Hematopoietic multipotent progenitor cell treated with erythropoietin and hydrocortisone succinate and interleukin-3 and kit ligand, for 6 days (in vitro differentiated cells): ENCODE measurements around the gene CLEC17A.
"Not testable (repeated sequence)": the region's sequence is repeated elsewhere in the genome, so short reads cannot be mapped to it uniquely, and the experiment has no call there.

Source experiments
- DNase-seq: peaks from one replicate; pipeline ENCODE4 v3.0.0-alpha.2; 2015

CLEC17A gene

DNA sequence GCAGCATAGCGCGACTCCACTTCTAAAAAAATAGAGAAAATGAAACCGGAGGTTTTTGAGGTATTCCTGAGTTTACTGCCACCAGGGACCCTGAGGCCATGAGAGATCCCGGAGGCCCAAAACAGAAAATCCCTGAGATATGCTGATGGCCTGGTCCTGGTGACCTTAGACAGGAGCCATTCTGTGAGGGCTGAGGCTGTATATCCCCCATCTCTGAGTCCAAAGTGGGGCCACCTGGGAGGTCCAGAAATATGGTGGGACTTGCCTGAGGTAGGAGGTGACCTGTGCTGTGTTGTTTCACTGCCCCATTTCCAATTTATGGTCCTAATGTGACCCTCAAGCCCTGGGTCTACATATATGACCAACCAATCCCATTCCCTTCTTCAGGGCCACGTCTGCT is 1.5 kb downstream of the CLEC17A start:
- DNase-seq: not testable (repeated sequence)

DNA sequence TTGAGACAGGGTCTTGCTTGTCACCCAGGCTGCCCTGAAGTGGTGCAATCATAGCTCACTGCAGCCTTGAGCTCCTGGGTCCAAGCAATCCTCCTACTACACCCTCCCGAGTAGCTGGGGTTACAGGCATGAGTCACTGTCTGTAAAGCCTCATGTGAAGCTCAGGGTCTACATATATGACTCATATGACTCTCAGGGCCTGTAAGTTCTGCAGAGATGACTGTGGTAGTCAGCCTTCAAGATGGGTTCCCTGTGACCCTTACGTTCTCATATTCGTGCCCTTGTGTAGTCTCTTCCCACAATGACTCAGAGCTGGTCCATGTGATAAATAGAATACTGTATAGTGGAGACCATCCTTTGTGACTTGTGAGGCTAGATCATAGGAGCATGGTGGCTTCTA is 2.3 kb downstream of the CLEC17A start:
- DNase-seq: not testable (repeated sequence)

DNA sequence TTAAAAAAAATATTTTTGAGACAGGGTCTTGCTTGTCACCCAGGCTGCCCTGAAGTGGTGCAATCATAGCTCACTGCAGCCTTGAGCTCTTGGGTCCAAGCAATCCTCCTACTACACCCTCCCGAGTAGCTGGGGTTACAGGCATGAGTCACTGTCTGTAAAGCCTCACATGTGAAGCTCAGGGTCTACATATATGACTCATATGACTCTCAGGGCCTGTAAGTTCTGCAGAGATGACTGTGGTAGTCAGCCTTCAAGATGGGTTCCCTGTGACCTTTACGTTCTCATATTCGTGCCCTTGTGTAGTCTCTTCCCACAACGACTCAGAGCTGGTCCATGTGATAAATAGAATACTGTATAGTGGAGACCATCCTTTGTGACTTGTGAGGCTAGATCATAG is 6.5 kb downstream of the CLEC17A start:
- DNase-seq: not testable (repeated sequence)

DNA sequence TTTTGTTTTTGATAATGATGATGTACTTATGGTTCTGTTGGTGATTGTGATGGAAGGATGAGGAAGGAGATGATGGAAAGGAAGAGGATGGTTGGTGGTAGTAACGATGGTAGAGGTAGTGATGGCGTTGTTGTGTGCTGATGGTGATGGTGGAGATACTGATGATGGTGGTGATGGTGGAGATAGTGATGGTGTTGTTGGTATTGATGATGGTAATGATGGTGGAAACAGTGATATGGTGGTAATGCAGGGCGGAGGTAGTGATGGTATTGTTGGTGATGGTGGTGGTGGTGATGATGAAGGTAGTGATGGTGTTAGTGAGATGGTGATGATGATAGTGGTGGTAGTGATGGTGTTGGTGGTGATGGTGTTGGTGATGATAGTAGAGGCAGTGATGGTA is 12.7 kb downstream of the CLEC17A start:
- no peak for DNase-seq

DNA sequence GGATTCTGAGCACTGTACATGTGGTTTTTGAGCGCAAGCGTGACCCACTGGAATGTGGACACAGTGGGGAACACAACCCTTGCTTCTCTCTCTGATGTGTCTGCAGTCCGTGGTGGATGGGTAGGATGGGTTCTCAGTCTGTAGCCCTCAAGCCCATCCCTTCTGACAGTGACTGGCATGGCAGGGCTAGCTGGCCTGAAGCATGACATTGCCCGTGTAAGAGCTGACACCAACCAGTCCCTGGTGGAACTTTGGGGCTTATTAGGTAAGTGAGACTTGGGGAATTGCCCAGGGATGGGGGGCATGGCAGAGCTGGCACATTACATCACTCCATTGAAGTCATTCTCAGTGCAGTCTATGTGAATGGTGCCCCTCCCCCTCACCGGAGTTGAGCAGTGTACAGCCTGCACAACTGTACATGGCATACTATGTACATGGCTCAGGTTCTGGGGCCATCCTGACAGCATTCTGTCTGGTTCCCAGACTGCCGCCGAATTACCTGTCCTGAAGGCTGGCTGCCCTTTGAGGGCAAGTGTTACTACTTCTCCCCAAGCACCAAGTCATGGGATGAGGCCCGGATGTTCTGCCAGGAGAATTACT is 16.8 kb downstream of the CLEC17A start:
- no peak for DNase-seq

DNA sequence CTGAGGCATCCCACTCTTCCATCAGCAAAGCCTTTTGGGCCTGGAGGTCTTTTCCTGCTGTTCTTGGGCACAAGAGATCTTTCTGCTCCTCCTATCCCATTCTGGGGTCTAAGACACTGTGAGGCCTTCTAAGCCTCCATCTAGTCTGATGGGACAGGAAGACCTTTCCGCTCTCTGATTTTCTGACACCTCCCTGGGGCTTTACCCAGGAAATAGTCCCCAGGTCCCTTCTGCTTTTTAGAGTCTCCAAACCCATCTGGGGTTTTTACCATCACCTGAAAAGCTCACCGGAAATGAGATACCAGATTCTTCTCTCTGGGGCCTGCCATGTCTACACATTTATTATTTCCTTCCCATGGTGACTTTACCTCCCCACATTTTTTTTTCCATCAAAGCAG is 21.1 kb downstream of the CLEC17A start:
- no peak for DNase-seq

DNA sequence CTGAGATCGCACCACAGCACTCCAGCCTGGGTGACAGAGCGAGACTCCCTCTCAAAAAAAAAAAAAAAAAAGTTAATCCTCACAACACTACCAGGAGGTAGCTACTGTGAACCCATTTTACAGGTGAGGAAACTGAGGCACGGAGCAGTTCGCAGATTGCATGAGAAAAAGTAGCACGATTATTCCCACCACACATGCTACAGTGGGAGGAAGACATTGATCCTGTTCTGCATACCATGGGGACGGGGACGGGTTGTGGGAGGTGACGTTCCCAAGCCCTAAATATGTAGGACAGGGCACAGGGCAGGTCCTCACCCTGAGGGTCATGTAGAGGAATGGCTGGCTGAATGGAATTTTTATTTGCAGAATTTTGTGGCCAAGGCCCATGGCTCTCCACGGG is 23.7 kb downstream of the CLEC17A start:
- no peak for DNase-seq

DNA sequence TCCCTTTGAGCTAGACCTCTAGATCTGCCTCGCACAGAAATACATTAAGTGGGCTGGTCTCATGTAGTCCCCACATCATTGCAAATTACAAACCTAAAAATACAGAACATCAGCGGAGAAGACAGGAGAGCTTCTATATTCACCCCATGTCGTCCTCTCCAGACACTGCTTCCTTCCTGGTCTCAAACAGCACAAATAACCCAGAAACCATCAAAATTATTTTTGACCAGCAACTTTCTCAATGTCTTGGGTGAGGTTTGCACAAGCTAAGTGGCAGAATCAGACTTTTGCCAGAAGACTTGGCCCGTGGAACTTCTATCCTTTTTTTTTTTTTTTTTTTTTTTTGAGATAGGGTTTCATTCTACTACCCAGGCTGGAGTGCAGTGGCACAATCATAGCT is 28.2 kb downstream of the CLEC17A start:
- no peak for DNase-seq

DNA sequence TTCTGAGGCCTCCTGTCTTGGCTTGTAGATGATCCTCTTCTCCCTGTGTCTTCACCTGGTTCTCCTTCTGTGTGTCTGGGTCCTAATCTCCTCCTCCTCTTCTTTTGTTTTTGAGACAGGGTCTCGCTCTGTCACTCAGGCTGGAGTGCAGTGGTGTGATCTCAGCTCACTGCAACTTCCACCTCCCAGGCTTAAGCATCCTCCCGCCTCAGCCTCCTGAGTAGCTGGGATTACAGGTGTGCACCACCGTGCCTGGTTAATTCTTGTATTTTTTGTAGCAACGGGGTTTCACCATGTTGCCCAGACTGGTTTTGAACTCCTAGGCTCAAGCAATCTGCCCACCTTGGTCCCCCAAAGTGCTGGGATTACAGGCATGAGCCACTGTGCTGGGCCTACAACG is 29.4 kb downstream of the CLEC17A start:
- DNase-seq: not testable (repeated sequence)

DNA sequence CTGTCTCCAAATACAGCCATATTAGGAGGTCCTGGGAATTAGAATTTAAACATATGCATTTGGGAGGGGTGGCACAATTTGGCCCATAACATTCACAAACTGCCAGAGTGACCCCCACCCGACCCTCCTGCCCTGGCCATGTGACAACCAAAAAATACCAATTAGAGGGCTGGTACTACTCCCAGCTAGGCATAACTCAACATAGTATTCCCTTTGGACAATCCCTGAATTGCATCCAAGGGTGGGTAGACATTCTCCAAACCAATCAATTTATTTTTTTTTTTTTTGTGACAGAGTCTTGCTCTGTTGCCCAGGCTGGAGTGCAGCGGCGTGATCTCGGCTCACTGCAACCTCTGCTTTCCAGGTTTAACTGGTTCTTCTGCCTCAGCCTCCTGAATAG is 29.8 kb downstream of the CLEC17A start:
- no peak for DNase-seq

DNA sequence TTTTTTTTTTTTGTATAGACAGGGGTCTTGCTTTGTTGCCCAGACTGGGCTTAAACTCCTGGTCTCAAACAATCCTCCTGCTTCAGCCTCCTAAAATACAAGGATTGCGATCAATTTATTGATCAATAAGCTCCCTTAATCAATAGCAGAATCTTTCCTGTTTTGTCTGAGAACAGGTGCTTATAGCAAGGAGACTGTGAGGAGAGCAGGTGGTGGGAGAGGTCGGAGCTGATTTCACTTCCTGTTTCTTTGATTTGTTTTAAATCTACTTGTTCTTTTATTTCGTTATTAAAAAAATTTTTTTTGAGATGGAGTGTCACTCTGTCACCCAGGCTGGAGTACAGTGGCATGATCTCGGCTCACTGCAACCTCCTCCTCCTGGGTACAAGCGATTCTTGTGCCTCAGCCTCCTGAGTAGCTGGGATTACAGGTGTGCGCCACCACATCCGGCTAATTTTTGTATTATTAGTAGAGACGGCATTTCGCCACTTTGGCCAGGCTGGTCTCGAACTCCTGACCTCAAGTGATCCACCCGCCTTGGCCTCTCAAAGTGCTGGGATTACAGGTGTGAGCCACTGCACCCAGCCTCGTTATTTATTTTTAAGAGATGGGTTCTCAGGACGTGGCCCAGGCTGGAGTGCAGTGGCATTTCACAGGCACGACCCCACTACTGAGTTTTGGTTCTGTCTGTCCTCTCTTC is 30.7 kb downstream of the CLEC17A start:
- DNase-seq: not testable (repeated sequence)

DNA sequence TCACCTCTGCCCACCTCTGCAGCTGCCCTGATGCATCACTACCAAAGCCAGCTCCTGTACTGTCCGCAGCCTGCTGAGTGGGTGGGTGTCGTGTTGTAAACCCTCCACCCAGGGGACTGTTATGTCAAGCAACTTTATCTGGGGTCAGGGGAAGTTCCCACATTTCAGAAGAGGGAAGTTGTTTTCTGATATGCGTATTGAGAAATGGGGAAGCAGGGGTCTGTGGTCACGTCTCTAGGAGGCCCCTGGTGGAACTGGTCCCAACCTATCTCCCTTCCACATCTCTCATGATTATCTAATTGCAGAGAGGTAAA is 31.2 kb downstream of the CLEC17A start:
- DNase-seq: peak; percentile 78

DNA sequence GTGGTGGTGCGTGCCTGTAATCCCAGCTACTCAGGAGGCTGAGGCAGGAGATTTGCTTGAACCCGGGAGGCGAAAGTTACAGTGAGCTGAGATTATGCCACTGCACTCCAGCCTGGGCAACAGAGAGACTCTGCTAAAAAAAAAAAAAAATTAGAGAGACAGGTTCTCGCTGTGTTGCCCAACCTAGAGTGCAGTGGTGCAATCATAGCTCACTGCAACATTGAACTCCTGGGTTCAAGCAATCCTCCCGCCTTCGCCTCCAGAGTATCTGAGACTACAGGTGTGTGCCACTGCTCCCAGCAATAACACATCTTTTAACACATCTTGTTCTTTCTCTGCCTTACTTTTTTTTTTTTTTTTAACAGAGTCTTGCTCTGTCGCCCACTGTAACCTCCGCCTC is 32.7 kb downstream of the CLEC17A start:
- no peak for DNase-seq

DNA sequence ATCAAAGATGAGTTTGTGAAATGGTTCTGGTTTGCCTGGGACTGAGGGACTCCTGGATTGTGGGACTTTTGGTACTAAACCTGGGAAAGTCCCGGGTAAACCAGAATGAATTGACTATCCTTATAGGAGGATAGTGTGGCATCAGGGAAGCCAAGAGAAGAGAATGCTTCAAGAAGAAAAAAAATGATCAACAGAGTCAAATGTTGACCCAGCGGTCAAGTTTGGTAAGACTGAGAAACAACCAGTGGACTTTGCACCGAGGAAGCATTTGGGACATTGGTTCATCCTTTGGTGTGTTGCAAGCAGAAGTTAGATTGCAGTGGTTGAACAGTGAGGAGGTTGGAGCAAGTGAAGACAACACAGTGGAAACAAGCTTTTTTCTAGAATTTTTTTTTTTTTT is 33.5 kb downstream of the CLEC17A start:
- no peak for DNase-seq

DNA sequence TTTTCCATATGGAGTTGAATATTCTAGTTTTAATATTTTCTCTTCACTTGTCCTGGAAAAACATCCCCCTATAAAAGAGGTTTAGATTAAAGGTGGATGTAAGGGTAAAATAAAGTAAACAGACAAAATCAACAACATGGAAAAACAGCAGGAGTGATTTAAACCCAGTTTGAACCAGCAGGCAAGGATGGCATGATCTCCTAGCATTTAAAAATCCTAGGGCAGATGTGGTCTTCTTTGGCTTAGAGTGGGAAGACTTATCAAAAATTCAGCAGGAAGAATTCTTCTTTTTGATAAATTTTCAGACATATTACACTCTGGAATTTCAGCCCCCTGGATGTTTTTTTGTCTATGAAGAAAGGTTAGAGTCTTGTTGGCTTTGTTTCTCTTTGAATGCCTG is 36.5 kb downstream of the CLEC17A start:
- no peak for DNase-seq

DNA sequence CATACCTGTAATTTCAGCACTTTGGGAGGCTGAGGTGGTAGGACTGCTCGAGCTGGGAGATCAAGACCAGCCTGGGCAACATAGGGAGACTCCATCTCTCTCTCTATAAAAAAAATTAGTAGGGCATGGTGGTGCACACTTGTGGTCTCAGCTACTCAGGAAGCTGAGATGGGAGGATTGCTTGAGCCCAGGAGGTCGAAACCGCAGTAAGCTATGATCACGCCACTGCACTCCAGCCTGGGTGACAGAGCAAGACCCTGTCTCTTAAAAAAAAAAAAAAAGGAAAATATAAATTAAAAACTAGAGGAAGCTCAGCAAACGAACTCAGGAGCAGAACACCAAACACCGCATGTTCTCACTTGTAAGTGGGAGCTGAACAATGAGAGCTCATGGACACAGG is 41.6 kb downstream of the CLEC17A start:
- not testable (repeated sequence) for DNase-seq

DNA sequence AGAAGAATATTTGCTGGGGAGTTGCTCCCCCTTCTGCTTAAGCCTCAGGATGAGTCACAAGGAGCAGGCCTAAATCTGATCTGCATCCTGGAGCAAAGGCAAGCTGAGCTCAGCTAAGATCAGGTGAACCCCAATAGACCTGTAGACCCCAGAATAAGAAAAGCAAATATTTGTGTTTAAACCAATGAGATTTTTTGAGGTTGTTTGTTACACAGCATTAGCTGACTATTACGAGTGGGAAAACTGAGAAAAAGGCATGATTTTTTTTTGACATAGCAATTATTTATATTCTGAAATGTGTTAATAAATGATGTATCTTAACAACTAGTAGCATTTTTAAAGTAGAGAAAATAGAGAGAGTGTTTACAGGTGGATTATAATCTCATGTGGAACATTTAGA is 46.7 kb downstream of the CLEC17A start:
- no peak for DNase-seq

DNA sequence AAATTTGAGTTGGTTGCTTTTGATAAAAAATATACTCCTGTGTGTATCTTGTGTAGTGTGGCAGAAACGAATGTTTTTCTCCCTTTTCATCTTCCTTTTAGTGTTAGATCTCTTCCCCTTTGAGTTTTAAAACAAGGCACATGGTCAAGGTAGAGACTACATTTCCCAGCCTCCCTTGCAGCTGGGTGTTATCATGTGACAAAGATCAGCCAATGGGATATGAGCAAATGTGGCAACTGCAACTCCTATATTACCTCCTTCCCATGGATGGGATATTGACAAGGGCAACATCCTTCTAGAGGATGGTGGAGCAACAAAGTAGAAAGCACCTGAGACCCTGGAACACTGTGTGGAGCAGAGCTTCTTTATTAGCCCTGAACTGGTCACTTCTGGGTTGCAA is 49.4 kb downstream of the CLEC17A start:
- peak; percentile 64 for DNase-seq

DNA sequence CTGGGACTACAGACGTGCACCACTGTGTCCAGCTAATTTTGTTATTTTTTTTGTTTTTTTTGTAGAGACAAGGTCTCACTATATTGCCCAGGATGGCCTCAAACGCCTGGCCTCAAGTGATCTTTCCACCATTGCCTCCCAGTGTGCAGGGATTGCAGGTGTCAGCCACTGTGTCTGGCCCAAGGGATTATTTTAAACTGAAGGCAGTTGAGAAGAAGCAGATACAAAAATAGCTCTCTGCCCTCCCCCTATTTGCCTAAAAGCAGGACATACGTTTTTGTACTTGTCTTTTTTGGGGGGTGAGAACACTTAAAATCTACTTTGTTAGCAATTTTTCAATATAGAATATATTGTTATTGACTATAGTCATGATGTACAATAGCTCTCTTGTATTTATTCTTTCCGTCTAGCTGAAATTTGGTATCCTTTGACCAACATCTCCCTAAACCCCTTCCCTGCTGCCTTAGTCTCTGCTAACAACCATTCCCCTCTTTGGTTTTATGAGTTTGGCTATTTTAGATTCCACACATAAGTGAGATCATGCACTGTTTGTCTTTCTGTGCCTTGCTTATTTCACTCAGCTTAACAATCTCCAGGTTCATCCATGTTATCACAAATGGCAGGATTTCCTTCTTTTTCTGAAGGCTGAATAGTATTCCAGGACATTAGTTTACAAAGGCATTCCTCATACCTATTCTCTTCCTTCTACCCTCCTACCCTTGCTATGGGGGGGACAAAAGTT is 56.8 kb downstream of the CLEC17A start:
- no peak for DNase-seq

DNA sequence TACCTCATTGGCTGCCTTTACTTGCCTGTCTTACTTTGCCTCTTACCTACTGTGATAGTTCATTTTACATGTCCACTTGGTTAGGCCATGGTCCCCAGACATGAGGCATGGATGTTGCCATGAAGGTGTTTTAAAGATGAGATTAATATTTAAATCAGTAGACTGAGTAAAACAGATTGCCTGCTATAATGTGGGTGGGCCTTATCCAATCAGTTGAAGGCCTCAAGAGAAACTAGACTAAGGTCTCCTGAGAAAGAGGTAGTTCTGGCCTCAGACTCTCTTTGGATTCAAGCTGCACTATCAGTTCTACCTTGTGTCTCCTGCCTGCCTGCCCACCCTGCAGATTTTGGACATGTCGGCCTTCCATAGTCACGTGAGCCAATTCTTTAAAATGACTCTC is 65.6 kb downstream of the CLEC17A start:
- DNase-seq: no peak

DNA sequence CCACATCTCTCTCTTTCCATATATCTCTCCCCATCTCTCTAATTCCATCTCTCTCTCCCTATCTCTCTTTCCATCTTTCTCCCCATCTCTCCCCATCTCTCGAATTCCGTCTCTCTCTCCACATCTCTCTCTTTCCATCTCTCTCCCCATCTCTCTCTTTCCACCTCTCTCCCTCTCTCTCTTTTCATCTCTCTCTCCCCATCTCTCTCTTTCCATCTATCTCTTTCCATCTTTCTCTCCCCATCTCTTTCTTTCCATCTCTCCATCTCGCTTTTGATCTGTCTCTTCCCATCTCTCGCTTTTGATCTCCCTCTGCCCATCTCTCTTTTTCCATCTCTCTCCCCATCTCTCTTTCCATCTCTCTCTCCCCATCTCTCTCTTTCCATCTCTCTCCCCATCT is 66.1 kb downstream of the CLEC17A start:
- DNase-seq: no peak

DNA sequence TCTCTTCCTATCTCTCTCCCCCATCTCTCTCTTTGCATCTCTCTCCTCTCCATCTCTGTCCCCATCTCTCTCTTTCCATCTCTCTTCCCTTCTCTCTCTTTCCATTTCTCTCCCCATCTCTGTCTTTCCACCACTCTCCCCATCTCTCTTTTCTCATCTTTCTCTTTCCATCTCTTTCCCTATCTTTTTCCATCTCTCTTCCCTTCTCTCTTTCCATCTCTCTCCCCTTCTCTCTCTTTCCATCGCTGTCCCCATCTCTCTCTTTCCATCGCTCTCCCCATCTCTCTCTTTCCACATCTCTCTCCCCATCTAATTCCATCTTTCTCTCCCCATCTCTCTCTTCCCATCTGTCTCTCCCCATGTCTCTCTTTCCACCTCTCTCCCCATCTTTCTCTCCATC is 67.3 kb downstream of the CLEC17A start:
- no peak for DNase-seq

DNA sequence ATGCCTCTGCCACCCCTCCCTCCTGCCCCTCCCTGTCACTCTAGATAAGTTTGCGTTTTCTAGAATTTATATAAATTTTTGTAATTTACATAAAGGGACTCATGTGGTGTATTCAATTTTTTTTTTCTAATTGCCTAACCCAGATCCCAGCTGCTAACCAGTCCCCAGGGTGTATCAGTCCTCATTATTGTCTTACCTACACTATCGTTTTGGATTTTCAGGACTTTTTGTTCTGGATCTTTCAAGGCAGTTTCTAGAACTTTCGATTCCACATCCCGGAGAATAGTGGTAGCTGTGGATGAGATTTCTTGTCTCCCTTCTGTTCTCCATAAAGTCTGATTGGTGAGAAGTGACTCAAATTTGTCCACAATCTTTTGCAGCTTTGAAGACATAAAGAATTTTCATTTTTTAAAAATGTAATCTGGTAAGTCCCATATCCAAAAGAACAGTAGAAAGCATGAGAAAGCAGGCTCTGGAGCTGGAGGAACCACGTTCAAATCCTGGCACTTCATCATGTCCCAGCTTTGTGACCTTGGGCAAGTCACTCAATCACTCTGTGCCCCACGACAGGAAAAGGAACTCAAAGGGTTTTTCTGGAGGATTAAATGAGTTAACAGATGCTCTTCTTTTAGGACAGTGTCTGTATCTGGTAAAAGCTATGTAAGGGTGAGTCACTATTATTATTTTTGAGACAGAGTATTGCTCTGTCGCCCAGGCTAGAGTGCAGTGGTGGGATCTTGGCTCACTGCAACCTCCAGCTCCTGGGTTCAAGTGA is 72.1 kb downstream of the CLEC17A start:
- DNase-seq: no peak

DNA sequence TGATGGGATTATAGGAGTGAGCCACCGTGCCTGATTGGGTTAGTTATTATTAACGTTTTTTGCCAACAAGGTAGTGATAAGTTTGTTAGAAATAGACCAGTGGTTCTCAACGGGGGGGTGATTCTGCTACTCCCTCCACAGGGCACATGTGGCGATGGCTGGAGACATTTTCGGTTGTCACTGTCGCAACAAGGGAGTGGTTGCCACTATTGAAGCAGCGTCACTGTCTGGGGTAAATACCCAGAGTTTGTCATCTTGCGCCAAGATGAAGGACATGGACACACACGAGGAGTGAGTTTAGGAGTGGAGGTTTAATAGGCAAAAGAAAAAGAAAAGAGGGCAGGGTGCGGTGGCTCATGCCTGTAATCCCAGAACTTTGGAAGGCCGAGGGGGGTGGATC is 72.8 kb downstream of the CLEC17A start:
- no peak for DNase-seq
